NT2/D1 (cell line): ENCODE results near the gene VARS2.

Source experiments
- SUZ12 ChIP-seq: IDR thresholded peaks from 2 replicates; pipeline ENCODE4 v1.6.1; 2011; ENCODE audit not compliant: insufficient read length, insufficient read depth; ENCODE audit errors: extremely low read depth
- YY1 ChIP-seq: IDR thresholded peaks from 2 replicates; pipeline ENCODE4 v1.6.1; 2011; ENCODE audit not compliant: insufficient read length, insufficient read depth
- ZNF274 ChIP-seq: IDR thresholded peaks from 2 replicates; pipeline ENCODE4 v1.6.1; 2011; ENCODE audit warnings: mild to moderate bottlenecking, low read depth, low read length

DNA sequence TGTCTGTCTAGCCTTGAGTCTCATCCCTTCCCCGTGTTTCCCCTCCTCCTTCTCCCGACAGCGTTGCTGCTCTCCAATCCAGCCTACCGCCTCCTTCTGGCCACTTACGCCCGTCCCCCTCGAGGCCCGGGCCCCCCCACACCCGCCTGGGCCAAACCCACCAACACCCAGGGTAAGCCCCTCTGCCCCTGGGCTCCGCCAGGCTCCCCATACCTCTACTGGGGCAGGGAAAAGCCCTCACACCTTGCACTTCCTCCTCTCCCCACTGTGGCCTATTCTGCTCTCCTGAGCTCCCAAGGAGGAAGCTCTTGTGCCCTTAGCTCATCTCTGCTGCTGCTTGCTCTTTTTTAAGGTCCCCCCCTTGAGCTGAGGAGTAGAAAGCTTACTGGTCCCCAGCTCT is 18.7 kb upstream of the VARS2 start:
- TF ChIP-seq YY1 (no peak), ZNF274 (no peak), SUZ12 (no peak)
